Neural cell (in vitro differentiated cells): Measurements from ENCODE around the gene HPS1.

Source experiments
- CTCF ChIP-seq: fragments of 450-650 bp; IDR thresholded peaks from 2 replicates; pipeline ENCODE4 v1.5.1; 2014; ENCODE audit warnings: antibody characterized with exemption, mild to moderate bottlenecking, moderate library complexity; ENCODE audit not compliant: poor library complexity, severe bottlenecking
- EZH2 ChIP-seq: fragments of 200-600, 300-800 bp; shearing (Covaris generic), sonication (generic); IDR thresholded peaks from 2 replicates; pipeline ENCODE4 v1.6.1; 2014; ENCODE audit warnings: antibody characterized with exemption, low read length, borderline replicate concordance, mild to moderate bottlenecking; ENCODE audit not compliant: insufficient read depth, poor library complexity, severe bottlenecking
- REST ChIP-seq: IDR thresholded peaks from 2 replicates; pipeline ENCODE4 v1.6.1; 2012; ENCODE audit warnings: borderline replicate concordance

GRCh38 chr10:98417481-98417959 lies 29.2 kb downstream of the HPS1 start:
- no peak for TF ChIP-seq CTCF
- no peak for TF ChIP-seq REST
- TF ChIP-seq EZH2 = no peak
